Activated T-cell treated with anti-CD3 and anti-CD28 coated beads for 48 hours (primary cell): Measurements from ENCODE around the gene TEX14.

Experiments
- DNase-seq: peaks from one replicate; pipeline ENCODE4 v3.0.0-alpha.2; 2020; ENCODE audit warnings: low read depth

Gene TEX14

GRCh38 chr17:58529275-58529674 lies 162.6 kb downstream of the TEX14 start:
- DNase-seq, result no peak

DNA sequence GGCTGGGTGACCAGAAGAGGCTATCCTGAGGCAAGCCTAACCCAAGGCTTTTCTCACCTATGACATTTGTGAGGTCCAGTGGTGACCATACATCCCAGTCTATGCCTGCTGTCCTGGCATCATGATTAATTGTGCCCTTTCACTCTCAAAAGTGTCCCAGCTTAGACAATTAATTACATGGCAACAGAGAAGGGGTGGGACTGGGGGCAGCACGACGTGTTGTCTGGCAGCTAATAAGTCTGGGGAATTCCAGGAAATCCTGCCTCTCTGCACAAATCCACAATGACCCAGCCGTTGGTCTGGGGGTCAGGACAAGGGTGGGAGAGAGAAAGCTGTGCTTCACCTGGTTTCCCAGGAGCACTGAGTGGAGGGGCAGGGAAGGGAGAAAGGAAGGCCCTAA lies 163.4 kb downstream of the TEX14 start:
- no peak for DNase-seq

DNA sequence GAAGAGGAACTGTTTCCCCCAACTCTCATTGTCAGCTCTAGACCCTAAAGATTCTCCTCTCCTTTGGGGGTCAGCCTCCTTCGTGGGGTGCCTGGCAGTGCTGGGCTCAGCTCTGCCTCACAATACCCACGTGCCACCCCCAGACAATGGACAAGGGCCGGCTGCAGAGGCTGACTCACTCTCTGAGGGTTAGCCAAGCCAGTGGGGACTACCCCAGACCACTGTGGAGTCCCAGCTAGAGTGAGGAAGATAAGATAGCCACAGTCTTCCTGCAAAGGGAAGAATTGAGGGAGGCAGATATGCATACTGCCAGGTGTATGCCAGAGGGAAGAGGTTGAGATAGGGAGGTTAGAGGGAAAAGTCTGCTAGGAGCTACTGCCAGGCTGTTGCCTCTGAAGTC lies 163.9 kb downstream of the TEX14 start:
- no peak for DNase-seq

DNA sequence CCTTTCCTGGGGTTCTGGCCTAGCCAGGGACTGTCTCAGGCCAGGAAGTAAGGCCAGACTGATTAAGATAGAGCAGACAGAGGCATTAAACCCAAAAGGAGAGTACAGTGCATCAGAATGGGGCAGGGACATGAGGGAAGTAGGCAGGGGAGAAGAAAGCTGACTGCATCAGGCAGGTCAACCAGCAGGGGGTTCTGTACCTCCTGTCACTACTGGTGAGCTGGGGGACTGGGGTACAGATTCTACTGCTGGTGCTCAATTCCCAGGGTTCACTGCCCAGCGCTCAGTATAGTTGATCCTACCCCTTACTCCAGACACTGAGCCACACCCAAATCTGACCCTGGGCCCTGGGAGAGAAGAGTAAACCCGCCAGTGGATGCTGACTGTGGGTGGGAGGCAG lies 164.5 kb downstream of the TEX14 start:
- DNase-seq, result no peak

GRCh38 chr17:58525239-58525638 lies 166.6 kb downstream of the TEX14 start:
- no peak for DNase-seq

GRCh38 chr17:58521680-58522079 lies 170.2 kb downstream of the TEX14 start:
- no peak for DNase-seq

GRCh38 chr17:58520843-58521430 lies 170.9 kb downstream of the TEX14 start:
- no peak for DNase-seq

- peak; percentile 99 for DNase-seq
Observed at GRCh38 chr17:58517928-58518609, 173.8 kb downstream of the TEX14 start.

DNA sequence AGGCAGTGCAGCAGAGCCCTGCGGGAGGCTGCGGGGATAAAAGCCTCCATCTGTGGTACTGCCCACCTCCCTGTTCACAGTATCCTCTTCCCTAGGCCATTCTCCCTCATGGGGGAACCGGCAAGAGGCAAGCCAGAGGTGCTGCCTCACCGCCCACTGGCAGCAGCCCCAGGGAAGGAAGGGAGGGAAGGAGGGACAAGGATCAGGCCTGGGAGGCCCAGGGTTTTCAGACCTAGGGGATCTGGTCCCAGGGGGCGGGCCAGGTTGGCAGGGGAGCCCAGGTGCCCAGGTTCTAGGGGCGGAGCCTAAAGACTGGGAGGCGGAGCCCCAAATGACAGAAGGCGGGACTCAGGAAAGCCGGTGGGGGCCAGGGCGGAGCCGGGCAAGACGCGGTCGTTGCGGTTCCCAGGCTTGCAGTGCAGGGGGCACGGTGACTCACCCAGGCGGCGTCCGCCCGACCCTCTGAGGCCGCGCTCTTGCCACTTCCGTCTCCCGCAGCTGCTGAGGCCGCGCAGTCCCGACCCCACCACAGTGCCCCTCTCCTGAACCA lies 174.4 kb downstream of the TEX14 start:
- no peak for DNase-seq

- no peak for DNase-seq
Observed at GRCh38 chr17:58516644-58517377, 175.0 kb downstream of the TEX14 start.

GRCh38 chr17:58515286-58515685 lies 176.6 kb downstream of the TEX14 start:
- DNase-seq, result no peak

GRCh38 chr17:58514770-58515157 lies 177.1 kb downstream of the TEX14 start:
- DNase-seq, result no peak

- peak; percentile 78 for DNase-seq
Observed at GRCh38 chr17:58513965-58514769, 177.7 kb downstream of the TEX14 start, which contains the start of gene MTMR4. MTMR4 (minus strand) TSS chr17:58514638; CDS start chr17:58514407, 231 bp downstream.

GRCh38 chr17:58513267-58513964 lies 178.4 kb downstream of the TEX14 start:
- DNase-seq, result no peak

DNA sequence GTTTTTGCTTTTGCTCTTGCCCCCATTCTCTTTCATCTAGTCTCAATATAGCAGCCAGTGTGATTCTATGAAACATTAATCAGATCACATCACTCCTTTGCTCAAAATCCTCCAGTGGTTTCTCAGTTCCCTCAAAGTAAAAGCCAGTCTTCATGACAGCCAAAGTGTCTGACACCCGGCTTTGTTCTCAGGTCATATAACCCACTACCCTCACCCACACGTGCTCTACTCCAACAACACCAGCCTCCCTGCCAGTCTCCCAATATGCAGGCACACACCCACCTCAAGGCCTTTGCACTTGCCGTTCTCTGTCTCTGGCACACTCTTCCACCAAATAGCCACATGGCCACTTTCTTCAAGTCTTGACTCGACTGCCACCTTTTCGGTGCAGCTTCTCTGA lies 181.8 kb downstream of the TEX14 start:
- no peak for DNase-seq

DNA sequence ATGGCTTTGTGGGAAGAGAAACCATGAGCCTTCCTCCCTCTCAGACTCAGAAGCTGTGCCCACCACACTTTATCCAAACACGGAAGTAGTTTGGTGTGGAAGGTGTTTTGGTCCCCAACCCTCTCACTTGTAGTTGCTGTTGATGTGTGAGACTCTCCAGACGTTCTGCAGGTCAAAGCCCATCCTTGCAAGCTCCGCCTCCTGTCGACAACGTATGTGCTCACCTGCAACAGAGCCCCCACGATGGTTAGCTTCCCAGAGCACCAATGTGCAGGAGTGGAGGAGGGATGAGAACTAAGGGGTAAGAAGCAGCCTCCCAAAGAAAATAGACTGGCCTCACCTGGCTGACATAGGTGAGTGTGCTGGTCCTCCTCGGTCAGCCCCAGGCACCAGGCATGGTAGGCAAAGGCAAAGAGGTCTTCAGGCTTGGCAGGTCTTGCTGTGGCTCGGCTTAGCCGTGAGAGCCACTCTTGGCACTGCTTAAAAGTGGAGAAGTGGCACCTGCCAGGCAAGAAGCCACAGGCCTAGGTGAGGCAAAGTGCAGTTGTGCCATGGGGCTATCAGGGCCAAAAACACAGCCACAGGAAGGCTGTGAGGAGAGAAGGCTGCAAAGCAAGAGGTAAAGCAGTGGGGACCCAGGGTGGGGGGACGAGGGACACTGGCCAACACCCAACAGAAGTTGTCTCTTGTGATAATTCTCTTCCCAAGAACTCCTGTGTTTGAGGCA lies 183.3 kb downstream of the TEX14 start:
- no peak for DNase-seq

- DNase-seq, result no peak
Observed at GRCh38 chr17:58507123-58507634, 184.7 kb downstream of the TEX14 start.
